GM21528 (cell line): ENCODE measurements around the gene CEBPG.

Experiments used
- ATAC-seq: cut with Tn5 transposase; IDR thresholded peaks from one replicate; pipeline ENCODE4 v1.9.1; 2021; ENCODE audit warnings: mild to moderate bottlenecking, moderate library complexity; ENCODE audit not compliant: unreplicated experiment, low FRiP score

The CEBPG gene

GRCh38 chr19:33403221-33403972, 29.9 kb downstream of the CEBPG start:
- ATAC-seq = no peak

DNA sequence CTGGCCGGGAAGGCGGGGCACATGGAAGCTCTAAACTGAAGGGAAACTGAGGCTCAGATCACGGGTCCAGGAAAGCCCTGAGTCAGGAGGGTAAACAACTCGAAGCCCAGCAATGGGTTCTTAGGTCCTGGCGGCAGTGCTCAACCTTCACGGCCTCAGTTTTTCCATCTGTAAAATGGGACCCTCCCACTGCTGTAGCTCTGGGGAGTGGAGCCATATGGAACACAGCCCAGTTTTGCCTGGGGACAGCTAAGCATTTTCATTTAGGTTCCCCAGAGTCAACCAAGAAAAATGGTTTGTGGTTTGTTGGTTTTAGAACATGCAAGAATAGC, 30.4 kb downstream of the CEBPG start:
- ATAC-seq = no peak

- ATAC-seq = no peak
Observed at GRCh38 chr19:33404506-33405253, 31.2 kb downstream of the CEBPG start.

DNA sequence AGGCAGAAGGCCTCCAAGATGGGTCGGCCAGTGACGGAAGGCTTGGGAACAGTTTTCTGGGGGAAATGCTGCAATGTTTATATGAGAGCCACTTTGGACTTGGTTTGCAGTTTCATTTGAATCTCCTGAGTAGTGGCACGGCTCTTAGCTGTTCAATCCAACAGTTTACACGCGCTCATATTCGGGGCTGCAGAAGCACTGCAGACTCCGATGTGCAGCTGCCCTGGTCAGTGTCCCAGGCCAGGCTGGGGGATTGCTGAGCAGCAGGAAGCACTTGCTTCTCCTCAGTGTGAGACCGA, 31.7 kb downstream of the CEBPG start:
- ATAC-seq = no peak

- no peak for ATAC-seq
Observed at GRCh38 chr19:33405553-33406461, 32.3 kb downstream of the CEBPG start.

GRCh38 chr19:33406521-33407139, 33.1 kb downstream of the CEBPG start:
- no peak for ATAC-seq

GRCh38 chr19:33407140-33407551, 33.6 kb downstream of the CEBPG start:
- no peak for ATAC-seq

DNA sequence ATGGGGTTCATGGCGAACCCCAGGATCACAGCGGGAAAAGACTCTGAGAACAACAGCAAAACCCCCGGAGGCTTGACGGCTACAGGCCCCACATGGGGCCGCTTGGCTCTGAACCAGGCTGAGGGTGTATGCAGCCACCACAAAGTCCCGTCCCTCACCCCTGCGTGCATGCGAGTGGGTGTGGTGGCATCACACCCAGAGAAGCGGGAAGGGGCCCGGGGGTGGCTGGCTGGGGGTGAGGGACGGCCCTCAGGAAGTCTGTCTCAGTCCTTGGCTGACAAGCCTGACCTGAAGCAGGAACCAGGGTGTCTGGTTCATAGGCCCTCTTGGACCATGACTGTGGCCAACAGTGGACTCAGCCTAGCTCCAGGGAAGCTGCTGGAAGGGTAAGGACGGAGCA, 34.2 kb downstream of the CEBPG start:
- ATAC-seq = no peak

DNA sequence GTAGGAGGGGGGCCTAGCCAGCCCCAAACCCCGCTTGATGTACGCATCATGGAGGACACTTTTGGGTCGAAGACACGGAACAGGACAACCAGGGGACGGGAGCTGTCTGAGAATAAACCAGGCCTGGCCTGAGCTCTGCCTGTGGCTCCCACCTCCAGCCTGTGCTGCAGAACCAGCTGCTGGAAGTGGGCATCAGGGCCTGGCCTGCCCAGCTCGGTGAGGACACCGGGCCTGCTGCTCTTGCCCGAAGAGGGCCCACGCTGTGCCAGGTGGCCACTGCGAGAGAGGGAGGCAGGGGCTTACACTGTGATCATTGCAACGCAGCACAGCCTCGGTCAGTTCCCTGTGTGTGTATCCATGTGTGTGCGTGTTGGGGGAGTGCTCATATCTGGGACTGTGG, 34.6 kb downstream of the CEBPG start:
- no peak for ATAC-seq

DNA sequence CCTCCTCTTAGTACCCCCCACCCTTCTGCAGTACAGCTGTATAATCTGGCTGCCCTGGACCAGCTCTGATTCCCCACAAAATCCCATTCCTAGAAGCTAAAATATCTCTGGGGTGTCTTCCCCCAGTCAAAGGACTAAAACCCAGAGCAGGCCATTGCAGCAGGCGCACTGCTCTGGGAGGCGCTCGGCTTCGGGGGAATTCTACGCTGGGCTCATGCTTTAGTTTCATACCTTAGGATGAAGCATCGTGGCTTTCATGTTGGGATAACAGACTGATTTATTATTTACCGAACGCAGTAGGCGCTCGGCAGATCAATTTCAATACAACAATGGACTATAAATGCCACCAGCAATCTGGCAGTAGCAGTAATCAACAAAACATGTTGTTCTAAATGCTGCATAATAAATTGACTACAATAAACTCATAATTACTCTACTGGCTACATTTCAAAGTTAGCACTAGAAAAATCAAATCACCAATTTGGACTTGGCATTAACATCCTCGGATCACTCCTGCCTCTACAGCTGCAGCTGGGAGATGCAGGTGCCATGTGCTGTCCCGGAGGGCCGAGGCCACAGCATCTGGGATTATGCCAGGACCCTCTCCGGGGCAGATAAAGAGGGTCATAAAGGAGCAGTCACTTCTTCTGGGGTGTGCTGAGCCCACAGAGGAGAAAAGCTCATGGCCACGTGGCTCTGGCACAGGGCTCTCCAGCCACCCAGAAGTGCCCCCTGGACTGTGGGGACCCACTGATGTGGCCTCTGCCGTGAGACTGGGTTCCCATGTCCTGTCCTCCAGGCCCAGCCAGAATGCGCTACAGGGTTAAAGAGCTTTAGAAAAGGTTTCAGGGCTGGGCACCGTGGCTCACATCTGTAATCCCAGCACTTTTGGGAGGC, 35.3 kb downstream of the CEBPG start:
- ATAC-seq = no peak

DNA sequence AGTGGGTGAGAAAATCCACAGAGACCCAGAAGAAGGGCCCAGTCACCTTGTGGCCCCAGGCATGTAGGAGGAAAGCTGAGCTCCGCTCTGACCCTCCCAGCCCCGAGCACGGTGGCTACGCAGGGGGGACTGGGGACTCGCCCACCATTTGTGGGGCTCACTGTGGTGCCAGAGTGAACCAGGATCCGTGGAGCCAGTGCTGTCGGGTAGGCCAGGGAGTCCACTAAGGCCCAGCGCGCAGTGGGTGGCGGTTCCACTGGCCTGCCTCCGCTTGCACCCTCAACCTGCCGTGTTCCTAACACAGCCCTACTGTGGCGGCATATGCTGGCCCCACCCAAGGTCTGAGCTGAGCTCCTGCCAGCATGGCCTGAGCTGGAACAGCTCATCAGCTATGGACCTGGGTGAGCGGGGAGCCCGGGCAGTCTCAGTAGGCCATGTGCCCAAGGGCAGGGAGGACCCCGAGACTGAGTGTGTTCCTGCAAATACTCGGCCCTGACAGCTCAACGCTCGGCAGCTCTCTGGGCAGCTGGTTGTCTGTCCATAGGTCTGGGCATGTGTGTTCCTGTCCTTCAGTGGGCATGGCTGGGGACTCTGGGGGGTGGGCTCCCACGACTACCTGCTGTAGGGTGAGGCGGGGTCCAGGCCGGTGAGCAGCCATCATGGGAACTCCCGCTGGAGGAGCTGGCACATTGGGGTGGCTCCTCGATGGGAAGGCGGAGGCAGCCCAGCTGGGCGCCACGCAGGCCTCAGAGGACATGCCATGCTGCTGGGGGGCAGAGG, 36.6 kb downstream of the CEBPG start:
- no peak for ATAC-seq

- no peak for ATAC-seq
Observed at GRCh38 chr19:33410915-33411401, 37.4 kb downstream of the CEBPG start.

DNA sequence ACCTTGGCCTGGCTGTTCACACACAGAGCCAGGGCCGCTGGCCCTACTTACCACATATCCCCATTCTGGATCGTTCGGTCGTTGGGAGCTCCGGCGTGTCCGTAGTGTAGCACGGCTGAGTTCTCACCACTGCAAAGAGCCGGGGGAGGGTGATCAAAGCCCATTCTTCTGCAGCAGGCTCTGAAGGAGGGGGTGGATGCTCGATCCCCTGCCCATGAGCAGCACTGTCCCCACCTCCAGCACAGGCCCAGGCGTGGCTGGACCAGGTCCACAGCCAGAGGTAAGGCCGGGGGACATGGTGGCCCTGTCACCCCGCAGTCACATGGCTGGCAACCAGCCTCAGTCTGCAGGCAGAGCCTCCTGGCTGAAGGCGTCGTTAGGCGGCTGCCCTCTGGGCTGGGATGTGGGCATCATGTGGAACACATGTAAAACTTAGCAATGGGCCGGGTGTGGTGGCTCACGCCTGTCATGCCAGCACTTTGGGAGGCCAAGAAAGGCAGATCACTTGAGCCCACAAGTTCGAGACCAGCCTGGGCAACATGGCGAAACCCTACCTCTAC, 38.2 kb downstream of the CEBPG start:
- no peak for ATAC-seq

DNA sequence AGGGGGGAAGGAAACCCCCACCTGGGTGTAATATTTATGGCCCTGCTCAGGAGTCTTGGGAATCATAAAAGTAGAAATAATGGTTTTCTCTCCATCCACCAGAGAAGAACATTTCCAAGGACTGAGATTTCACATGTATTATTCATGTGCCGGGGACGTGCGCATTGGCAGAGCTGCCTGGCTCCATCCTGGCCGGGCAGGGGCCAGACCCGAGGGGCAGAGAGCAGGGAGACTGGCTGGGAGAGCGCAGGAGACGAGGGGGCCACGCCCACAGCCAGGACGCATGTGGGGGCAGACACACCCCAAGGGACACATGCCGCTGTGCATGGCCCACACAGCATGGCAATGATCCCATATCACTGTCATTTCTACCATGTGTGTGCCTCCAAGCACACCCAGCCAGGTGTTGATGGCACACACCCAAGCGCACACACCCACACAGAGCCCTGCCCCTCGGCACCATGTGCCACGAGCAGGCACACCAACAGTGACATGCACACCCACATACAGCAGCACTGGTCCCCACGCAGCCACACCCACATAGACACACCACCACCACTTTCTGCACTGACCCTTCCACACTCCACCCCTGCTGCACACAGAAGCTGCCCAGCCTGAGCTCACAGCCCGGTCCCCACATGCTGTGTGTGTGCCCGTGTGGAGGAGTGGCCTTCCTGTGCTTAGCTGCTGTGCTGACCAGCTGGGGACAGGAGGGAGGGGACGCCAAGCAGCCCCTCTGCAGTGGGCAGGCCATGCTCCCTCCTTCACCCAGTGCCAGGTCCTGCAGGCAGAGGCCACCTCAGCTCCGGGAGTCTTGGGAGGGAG, 39.3 kb downstream of the CEBPG start:
- no peak for ATAC-seq

GRCh38 chr19:33413426-33413725, 39.9 kb downstream of the CEBPG start:
- ATAC-seq = no peak

GRCh38 chr19:33413868-33414666, 40.6 kb downstream of the CEBPG start:
- ATAC-seq = no peak
